GM19193 (cell line): Measurements from ENCODE around the gene GGT1.
"Not testable (repeated sequence)": the region's sequence is repeated elsewhere in the genome, so short reads cannot be mapped to it uniquely, and the experiment has no call there.

Experiments
- POLR2A ChIP-seq: IDR thresholded peaks from 4 replicates; pipeline ENCODE4 v1.6.1; 2011; ENCODE audit not compliant: insufficient read depth, insufficient read length; ENCODE audit errors: extremely low read depth

Gene GGT1

GRCh38 chr22:24602847-24603769 is at the start of gene GGT1:
GGT1 (plus strand) TSS chr22:24603193; CDS start chr22:24611082, 7,889 bp downstream.
- TF ChIP-seq POLR2A = not testable (repeated sequence)

GRCh38 chr22:24553597-24554312 is 49.2 kb upstream of the GGT1 start:
- peak; percentile 12 for TF ChIP-seq POLR2A

GRCh38 chr22:24554313-24555164 is 48.5 kb upstream of the GGT1 start, which contains the start of gene GUCD1:
GUCD1 (minus strand) TSS chr22:24555138; CDS start chr22:24554991, 147 bp downstream.
- TF ChIP-seq POLR2A = peak; percentile 26

- TF ChIP-seq POLR2A = peak; percentile 85
These were observed 47.6 kb upstream of the GGT1 start, which contains the start of gene SNRPD3 for GRCh38 chr22:24555165-24556039. SNRPD3 (plus strand) TSS chr22:24555999; CDS start chr22:24557675, 1,676 bp downstream.

- TF ChIP-seq POLR2A = no peak
These were observed 43.5 kb upstream of the GGT1 start for GRCh38 chr22:24559471-24559870.

GRCh38 chr22:24563246-24563645 is 39.7 kb upstream of the GGT1 start:
- no peak for TF ChIP-seq POLR2A

- no peak for TF ChIP-seq POLR2A
These were observed 38.5 kb upstream of the GGT1 start for GRCh38 chr22:24564376-24565058.

GRCh38 chr22:24565077-24565476 is 37.9 kb upstream of the GGT1 start:
- TF ChIP-seq POLR2A = no peak

- no peak for TF ChIP-seq POLR2A
These were observed 36.0 kb upstream of the GGT1 start for GRCh38 chr22:24566899-24567511.

GRCh38 chr22:24567668-24568067 is 35.3 kb upstream of the GGT1 start:
- no peak for TF ChIP-seq POLR2A

- TF ChIP-seq POLR2A = no peak
These were observed 31.7 kb upstream of the GGT1 start for GRCh38 chr22:24571266-24571665.

- no peak for TF ChIP-seq POLR2A
These were observed 26.2 kb upstream of the GGT1 start for GRCh38 chr22:24576778-24577177.
